Lower leg skin (tissue), 3 donors: ENCODE data around the gene YTHDF2.

Source experiments
- POLR2A ChIP-seq, 2 donors: fragments of 450-650 bp; IDR thresholded peaks; one replicate each; pipeline ENCODE4 v1.6.1; 2016 to 2017; ENCODE audit warnings: antibody characterized with exemption in 2 of 2, mild to moderate bottlenecking in 1 of 2, moderate library complexity in 1 of 2
- TF ChIP-seq, protein P1 (sequence below), 3 donors: fragments of 450-650 bp; IDR thresholded peaks; one replicate each; pipeline ENCODE4 v1.5.1; 2016; ENCODE audit warnings: antibody characterized with exemption in 3 of 3, mild to moderate bottlenecking in 3 of 3, moderate library complexity in 2 of 3

DNA sequence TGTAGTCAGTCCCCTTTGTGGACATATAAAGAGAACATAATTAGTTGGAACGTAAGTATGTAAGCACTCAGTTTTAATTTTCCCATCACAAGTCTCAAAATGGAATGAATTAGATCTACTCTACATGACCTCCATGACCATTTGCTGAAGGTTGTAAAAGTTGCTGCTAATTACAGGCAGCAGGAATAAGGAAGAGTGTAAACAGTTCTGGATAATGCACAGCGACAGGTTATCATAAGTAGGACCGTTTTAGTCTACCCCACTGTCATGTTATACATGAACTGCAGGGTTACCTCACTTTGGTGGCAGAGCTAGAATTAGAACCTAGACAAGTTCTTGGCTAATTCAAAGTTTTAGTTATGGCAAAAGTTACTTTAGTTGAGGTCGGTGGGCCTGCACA, 21.7 kb downstream of the YTHDF2 start:
- TF ChIP-seq, protein P1, sequence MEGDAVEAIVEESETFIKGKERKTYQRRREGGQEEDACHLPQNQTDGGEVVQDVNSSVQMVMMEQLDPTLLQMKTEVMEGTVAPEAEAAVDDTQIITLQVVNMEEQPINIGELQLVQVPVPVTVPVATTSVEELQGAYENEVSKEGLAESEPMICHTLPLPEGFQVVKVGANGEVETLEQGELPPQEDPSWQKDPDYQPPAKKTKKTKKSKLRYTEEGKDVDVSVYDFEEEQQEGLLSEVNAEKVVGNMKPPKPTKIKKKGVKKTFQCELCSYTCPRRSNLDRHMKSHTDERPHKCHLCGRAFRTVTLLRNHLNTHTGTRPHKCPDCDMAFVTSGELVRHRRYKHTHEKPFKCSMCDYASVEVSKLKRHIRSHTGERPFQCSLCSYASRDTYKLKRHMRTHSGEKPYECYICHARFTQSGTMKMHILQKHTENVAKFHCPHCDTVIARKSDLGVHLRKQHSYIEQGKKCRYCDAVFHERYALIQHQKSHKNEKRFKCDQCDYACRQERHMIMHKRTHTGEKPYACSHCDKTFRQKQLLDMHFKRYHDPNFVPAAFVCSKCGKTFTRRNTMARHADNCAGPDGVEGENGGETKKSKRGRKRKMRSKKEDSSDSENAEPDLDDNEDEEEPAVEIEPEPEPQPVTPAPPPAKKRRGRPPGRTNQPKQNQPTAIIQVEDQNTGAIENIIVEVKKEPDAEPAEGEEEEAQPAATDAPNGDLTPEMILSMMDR (IDR thresholded peaks at IDR 0.05): no peak
- no peak for TF ChIP-seq POLR2A (IDR thresholded peaks at IDR 0.05)
